HepG2 (cell line): Measurements from ENCODE around the gene CPNE1. TPM values are rescaled to one million over a fixed set of nuclear protein-coding genes. Genes with fewer than 3 reads are reported as not detected.
A peak's percentile ranks its signal among the peaks of the same experiment; 100 is the strongest.

ENCODE experiments used
- CCDC6 ChIP-seq: sonication (generic); formaldehyde crosslinking; IDR thresholded peaks from 2 replicates; pipeline ENCODE4 v1.8.1; 2022; ENCODE audit warnings: mild to moderate bottlenecking, missing genetic modification reagents, moderate library complexity
- HCFC1 ChIP-seq: fragments of 150-350 bp; IDR thresholded peaks from 2 replicates; pipeline ENCODE4 v1.6.1; 2014; ENCODE audit warnings: low read depth, low read length
- KDM2A ChIP-seq: sonication (generic); formaldehyde crosslinking; IDR thresholded peaks from 2 replicates; pipeline ENCODE4 v1.4.0; 2020; ENCODE audit warnings: low read depth, missing genetic modification reagents, borderline replicate concordance
- MLLT10 ChIP-seq: sonication (generic); formaldehyde crosslinking; IDR thresholded peaks from 2 replicates; pipeline ENCODE4 v1.4.0; 2020; ENCODE audit warnings: missing genetic modification reagents
- POLR2AphosphoS5 ChIP-seq: IDR thresholded peaks from 2 replicates; pipeline ENCODE4 v1.6.1; 2012; ENCODE audit warnings: low read depth, low read length
- SALL1 ChIP-seq: sonication (generic); formaldehyde crosslinking; IDR thresholded peaks from 2 replicates; pipeline ENCODE4 v1.8.0; 2022; ENCODE audit warnings: mild to moderate bottlenecking, missing genetic modification reagents
- TEAD2 ChIP-seq: sonication (generic); formaldehyde crosslinking; IDR thresholded peaks from 2 replicates; pipeline ENCODE4 v1.9.0; 2021; ENCODE audit warnings: missing genetic modification reagents
- TFE3 ChIP-seq: IDR thresholded peaks from 2 replicates; pipeline ENCODE4 v1.6.1; 2016
- TMF1 ChIP-seq: sonication (generic); formaldehyde crosslinking; IDR thresholded peaks from 2 replicates; pipeline ENCODE4 v1.8.1; 2022; ENCODE audit warnings: low read depth, missing genetic modification reagents
- WIZ ChIP-seq: sonication (generic); formaldehyde crosslinking; IDR thresholded peaks from 2 replicates; pipeline ENCODE4 v1.5.1; 2020; ENCODE audit warnings: mild to moderate bottlenecking, missing genetic modification reagents
- ZBTB40 ChIP-seq, 2 experiments: fragments of 450-650 bp in 1 of 2; sonication (generic) in 1 of 2; formaldehyde crosslinking in 1 of 2; IDR thresholded peaks; 2 replicates each; pipeline versions ENCODE4 v1.6.1 to v1.8.0; 2016 to 2022; ENCODE audit warnings: antibody characterized with exemption in 1 of 2, mild to moderate bottlenecking in 1 of 2, missing genetic modification reagents in 1 of 2
- ZFP37 ChIP-seq: sonication (generic); formaldehyde crosslinking; IDR thresholded peaks from 2 replicates; pipeline ENCODE4 v1.4.0; 2020; ENCODE audit warnings: missing genetic modification reagents, borderline replicate concordance
- ZNF816 ChIP-seq: sonication (generic); formaldehyde crosslinking; IDR thresholded peaks from 2 replicates; pipeline ENCODE4 v1.8.0; 2022; ENCODE audit warnings: missing genetic modification reagents, mild to moderate bottlenecking, borderline replicate concordance
- ZSCAN12 ChIP-seq: sonication (generic); formaldehyde crosslinking; IDR thresholded peaks from 2 replicates; pipeline ENCODE4 v1.9.0; 2021; ENCODE audit warnings: mild to moderate bottlenecking, missing genetic modification reagents
- polyA plus RNA-seq, 8 experiments: library from polyadenylated mRNA; depleted of rRNA in 3 of 8; stranded (reverse) in 7 of 8; unstranded in 1 of 8; fragments of >200 nt; fragmentation: Illumina TruSeq in 4 of 8; extraction: Trizol in 4 of 8; gene quantifications; 2 replicates each; pipeline versions ENCODE4 v1.2.1 to v1.2.3, GENCODE V29; 2011 to 2016; ENCODE audit warnings: low read depth in 4 of 8, missing spikeins in 1 of 8, mixed read lengths in 1 of 8; ENCODE audit not compliant: insufficient read depth in 1 of 8
- total RNA-seq, 5 experiments: library from RNA; depleted of rRNA; stranded (reverse); fragments of >200 nt; fragmentation: Illumina TruSeq; extraction: Trizol; gene quantifications; 2 replicates each; pipeline ENCODE4 v1.2.3, GENCODE V29; 2016; ENCODE audit warnings: low read depth in 1 of 5
- TF ChIP-seq, protein P1 (sequence below): IDR thresholded peaks from 2 replicates; pipeline ENCODE4 v1.6.1; 2016; ENCODE audit warnings: control low read depth
- TF ChIP-seq, protein P2 (sequence below): sonication (generic); formaldehyde crosslinking; IDR thresholded peaks from 2 replicates; pipeline ENCODE4 v1.4.0; 2020; ENCODE audit warnings: missing genetic modification reagents, low read depth, mild to moderate bottlenecking, borderline replicate concordance

CPNE1 gene
- total and polyA plus RNA-seq, 2 of the 13 experiments (the other 11 are each of a cell fraction or from before 2014, with no cell fraction given): 408 to 431 TPM

GRCh38 chr20:35619196-35620095 lies 45.3 kb downstream of the CPNE1 start (continued):
- TF ChIP-seq, protein P1, sequence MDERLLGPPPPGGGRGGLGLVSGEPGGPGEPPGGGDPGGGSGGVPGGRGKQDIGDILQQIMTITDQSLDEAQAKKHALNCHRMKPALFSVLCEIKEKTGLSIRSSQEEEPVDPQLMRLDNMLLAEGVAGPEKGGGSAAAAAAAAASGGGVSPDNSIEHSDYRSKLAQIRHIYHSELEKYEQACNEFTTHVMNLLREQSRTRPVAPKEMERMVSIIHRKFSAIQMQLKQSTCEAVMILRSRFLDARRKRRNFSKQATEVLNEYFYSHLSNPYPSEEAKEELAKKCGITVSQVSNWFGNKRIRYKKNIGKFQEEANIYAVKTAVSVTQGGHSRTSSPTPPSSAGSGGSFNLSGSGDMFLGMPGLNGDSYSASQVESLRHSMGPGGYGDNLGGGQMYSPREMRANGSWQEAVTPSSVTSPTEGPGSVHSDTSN (CRISPR knock-in tag): no peak
- peak; percentile 86 for TF ChIP-seq POLR2AphosphoS5
- TF ChIP-seq ZBTB40 (IDR thresholded peaks at IDR 0.05): no peak
- peak; percentile 93 for TF ChIP-seq ZBTB40 (CRISPR knock-in tag; IDR thresholded peaks at IDR 0.05)
- no peak for TF ChIP-seq TEAD2 (CRISPR knock-in tag)
- TF ChIP-seq ZFP37 (CRISPR knock-in tag): peak; percentile 73
- TF ChIP-seq KDM2A (CRISPR knock-in tag): peak; percentile 99; the same call in 1 of the 2 replicates
- peak; percentile 93 for TF ChIP-seq SALL1 (CRISPR knock-in tag)
- no peak for TF ChIP-seq MLLT10 (CRISPR knock-in tag)
- no peak for TF ChIP-seq HCFC1
- TF ChIP-seq WIZ: peak; percentile 90; the same call in 1 of the 2 replicates
- TF ChIP-seq, protein P2, sequence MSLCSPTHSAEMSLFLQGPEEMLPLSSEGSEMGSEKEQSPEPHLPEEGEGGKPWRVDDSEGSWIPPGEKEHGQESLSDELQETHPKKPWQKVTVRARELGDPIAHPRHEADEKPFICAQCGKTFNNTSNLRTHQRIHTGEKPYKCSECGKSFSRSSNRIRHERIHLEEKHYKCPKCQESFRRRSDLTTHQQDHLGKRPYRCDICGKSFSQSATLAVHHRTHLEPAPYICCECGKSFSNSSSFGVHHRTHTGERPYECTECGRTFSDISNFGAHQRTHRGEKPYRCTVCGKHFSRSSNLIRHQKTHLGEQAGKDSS: peak; percentile 94
- no peak for TF ChIP-seq ZNF816 (CRISPR knock-in tag)
- 0 out of 2 replicates have a peak, but pooled peaks have one; percentile 49 for TF ChIP-seq ZSCAN12 (CRISPR knock-in tag)
- TF ChIP-seq TMF1: 0 out of 2 replicates have a peak, but pooled peaks have one; percentile 95
- peak; percentile 70; the same call in 1 of the 2 replicates for TF ChIP-seq TFE3 (CRISPR knock-in tag)
- TF ChIP-seq CCDC6: peak; percentile 98
